DMS53 treated with DMSO at 0.1 percent for 48 hours (cell line): Measurements from ENCODE around the gene TCHH.
"Not testable (repeated sequence)": the region's sequence is repeated elsewhere in the genome, so short reads cannot be mapped to it uniquely, and the experiment has no call there.

Experiments
- DNase-seq: peaks from one replicate; lab custom pipeline; 2025; ENCODE audit not compliant: unreplicated experiment; lab: John Stamatoyannopoulos, UW

TCHH gene

GRCh38 chr1:152115344-152115743 is at the start of gene TCHH:
TSS of gene TCHH (minus strand) at chr1:152115444. CDS start at chr1:152114080, 1,364 bp downstream.
- DNase-seq, result no peak

GRCh38 chr1:152164517-152165136 is 49.4 kb upstream of the TCHH start:
- DNase-seq, result no peak

- DNase-seq, result no peak
Measured at GRCh38 chr1:152162792-152163463, 47.7 kb upstream of the TCHH start.

- DNase-seq, result no peak
Measured at GRCh38 chr1:152160576-152160975, 45.3 kb upstream of the TCHH start.

GRCh38 chr1:152159144-152159543 is 43.9 kb upstream of the TCHH start, which contains the start of gene RPTN:
TSS of gene RPTN (minus strand) at chr1:152159228. CDS start at chr1:152157889, 1,339 bp downstream.
- no peak for DNase-seq

- DNase-seq, result no peak
Measured at GRCh38 chr1:152153996-152154395, 38.8 kb upstream of the TCHH start.

- no peak for DNase-seq
Measured at GRCh38 chr1:152151646-152152045, 36.4 kb upstream of the TCHH start.

GRCh38 chr1:152148981-152149380 is 33.7 kb upstream of the TCHH start:
- DNase-seq, result no peak

- no peak for DNase-seq
Measured at GRCh38 chr1:152148051-152148450, 32.8 kb upstream of the TCHH start.

- no peak for DNase-seq
Measured at GRCh38 chr1:152145769-152146168, 30.5 kb upstream of the TCHH start.

GRCh38 chr1:152144674-152145183 is 29.5 kb upstream of the TCHH start:
- DNase-seq, result not testable (repeated sequence)

GRCh38 chr1:152143150-152143887 is 28.1 kb upstream of the TCHH start:
- DNase-seq, result no peak

GRCh38 chr1:152141971-152142584 is 26.8 kb upstream of the TCHH start:
- peak; percentile 37 for DNase-seq

GRCh38 chr1:152137215-152137614 is 22.0 kb upstream of the TCHH start:
- DNase-seq, result no peak

GRCh38 chr1:152130186-152130585 is 14.9 kb upstream of the TCHH start:
- DNase-seq, result no peak

- DNase-seq, result no peak
Measured at GRCh38 chr1:152127673-152128072, 12.4 kb upstream of the TCHH start.

GRCh38 chr1:152125834-152126443 is 10.7 kb upstream of the TCHH start:
- DNase-seq, result no peak

GRCh38 chr1:152118915-152119314 is 3.7 kb upstream of the TCHH start:
- DNase-seq, result no peak

GRCh38 chr1:152112885-152113432 is 2.3 kb downstream of the TCHH start:
- no peak for DNase-seq

GRCh38 chr1:152112101-152112884 is 3.0 kb downstream of the TCHH start:
- peak; percentile 38 for DNase-seq
